Duodenal mucosa (tissue), 2 donors: ENCODE data around the gene RNASE9.

ENCODE experiments used
- H3K27ac ChIP-seq: one replicate; pipeline ENCODE4 v1.7.0; 2013; ENCODE audit warnings: low read depth, low read length
- H3K27me3 ChIP-seq, 2 donors: one replicate each; pipeline ENCODE4 v1.7.0; 2013; ENCODE audit warnings: low read length in 2 of 2, control low read depth in 1 of 2; ENCODE audit not compliant: insufficient read depth in 2 of 2, control insufficient read depth in 1 of 2
- H3K36me3 ChIP-seq, 2 donors: one replicate each; pipeline ENCODE4 v1.7.0; 2013; ENCODE audit warnings: low read length in 2 of 2, control low read depth in 1 of 2; ENCODE audit not compliant: insufficient read depth in 2 of 2, control insufficient read depth in 1 of 2
- H3K4me1 ChIP-seq, 2 donors: one replicate each; pipeline ENCODE4 v1.7.0; 2013; ENCODE audit warnings: low read length in 2 of 2, control low read depth in 1 of 2; ENCODE audit not compliant: insufficient read depth in 2 of 2, control insufficient read depth in 1 of 2
- H3K4me3 ChIP-seq, 2 donors: one replicate each; pipeline ENCODE4 v1.7.0; 2013; ENCODE audit warnings: low read length in 2 of 2, low read depth in 1 of 2
- H3K9ac ChIP-seq, 2 donors: one replicate each; pipeline ENCODE4 v1.7.0; 2013; ENCODE audit warnings: low read length in 2 of 2, low read depth in 1 of 2
- H3K9me3 ChIP-seq, 2 donors: one replicate each; pipeline ENCODE4 v1.7.0; 2013; ENCODE audit warnings: low read length in 2 of 2, control low read depth in 1 of 2; ENCODE audit not compliant: control insufficient read depth in 1 of 2

Gene RNASE9

GRCh38 chr14:20556500-20557211, 4.2 kb downstream of the RNASE9 start:
- no peaks in the 10 kb centered on the region for H3K36me3 ChIP-seq
- no peaks in the 10 kb centered on the region for H3K9me3 ChIP-seq
- H3K27me3 ChIP-seq, result no peaks in the 10 kb centered on the region
- no peak overlapping the region for H3K9ac ChIP-seq
- no peak overlapping the region for H3K27ac ChIP-seq
- no peaks in the 10 kb centered on the region for H3K4me1 ChIP-seq
- H3K4me3 ChIP-seq, result no peak overlapping the region

- no peak overlapping the region for H3K27ac ChIP-seq
- H3K9ac ChIP-seq, result no peak overlapping the region
- no peaks in the 10 kb centered on the region for H3K9me3 ChIP-seq
- H3K36me3 ChIP-seq, result no peaks in the 10 kb centered on the region
- no peak overlapping the region for H3K4me3 ChIP-seq
- H3K27me3 ChIP-seq, result no peaks in the 10 kb centered on the region
- H3K4me1 ChIP-seq, result no peaks in the 10 kb centered on the region
These were observed 5.0 kb downstream of the RNASE9 start for GRCh38 chr14:20555845-20556244.

- no peaks in the 10 kb centered on the region for H3K4me1 ChIP-seq
- H3K27me3 ChIP-seq, result no peaks in the 10 kb centered on the region
- no peak overlapping the region for H3K27ac ChIP-seq
- no peaks in the 10 kb centered on the region for H3K36me3 ChIP-seq
- H3K9me3 ChIP-seq, result no peaks in the 10 kb centered on the region
- no peak overlapping the region for H3K4me3 ChIP-seq
- no peak overlapping the region for H3K9ac ChIP-seq
These were observed 7.8 kb downstream of the RNASE9 start for GRCh38 chr14:20553024-20553423.

GRCh38 chr14:20551606-20552005, 9.2 kb downstream of the RNASE9 start:
- Histone ChIP-seq H3K4me3 (no peak overlapping the region), H3K9ac (no peak overlapping the region), H3K27me3 (peaks cover 0 to 3% of the 10 kb centered on the region in 2 donors), H3K9me3 (no peaks in the 10 kb centered on the region), H3K4me1 (no peaks in the 10 kb centered on the region), H3K27ac (no peak overlapping the region), H3K36me3 (no peaks in the 10 kb centered on the region)

GRCh38 chr14:20550926-20551325, 9.9 kb downstream of the RNASE9 start:
- H3K27ac ChIP-seq, result no peak overlapping the region
- no peaks in the 10 kb centered on the region for H3K36me3 ChIP-seq
- H3K4me1 ChIP-seq, result no peaks in the 10 kb centered on the region
- no peak overlapping the region for H3K9ac ChIP-seq
- no peaks in the 10 kb centered on the region for H3K9me3 ChIP-seq
- H3K4me3 ChIP-seq, result no peak overlapping the region
- peaks cover 5 to 6% of the 10 kb centered on the region in 2 donors for H3K27me3 ChIP-seq

- no peaks in the 10 kb centered on the region for H3K9me3 ChIP-seq
- no peak overlapping the region for H3K9ac ChIP-seq
- H3K27ac ChIP-seq, result no peak overlapping the region
- H3K4me1 ChIP-seq, result no peaks in the 10 kb centered on the region
- H3K27me3 ChIP-seq, result peaks cover 5 to 8% of the 10 kb centered on the region in 2 donors
- no peaks in the 10 kb centered on the region for H3K36me3 ChIP-seq
- H3K4me3 ChIP-seq, result no peak overlapping the region
These were observed 12.3 kb downstream of the RNASE9 start for GRCh38 chr14:20548414-20549158.

- H3K27me3 ChIP-seq, result peaks cover 5 to 8% of the 10 kb centered on the region in 2 donors
- H3K9ac ChIP-seq, result no peak overlapping the region
- no peaks in the 10 kb centered on the region for H3K36me3 ChIP-seq
- H3K4me1 ChIP-seq, result no peaks in the 10 kb centered on the region
- no peak overlapping the region for H3K4me3 ChIP-seq
- H3K27ac ChIP-seq, result no peak overlapping the region
- H3K9me3 ChIP-seq, result no peaks in the 10 kb centered on the region
These were observed 14.0 kb downstream of the RNASE9 start for GRCh38 chr14:20546877-20547276.

- Histone ChIP-seq H3K9me3 (no peaks in the 10 kb centered on the region), H3K27me3 (no peaks in the 10 kb centered on the region), H3K36me3 (no peaks in the 10 kb centered on the region), H3K27ac (no peak overlapping the region), H3K9ac (no peak overlapping the region), H3K4me3 (no peak overlapping the region), H3K4me1 (no peaks in the 10 kb centered on the region)
These were observed 20.9 kb downstream of the RNASE9 start for GRCh38 chr14:20539906-20540305.

GRCh38 chr14:20530771-20531571, 29.9 kb downstream of the RNASE9 start:
- H3K27ac ChIP-seq, result no peak overlapping the region

GRCh38 chr14:20529806-20530205, 31.0 kb downstream of the RNASE9 start:
- Histone ChIP-seq H3K27me3 (no peaks in the 10 kb centered on the region), H3K9me3 (no peaks in the 10 kb centered on the region), H3K36me3 (no peaks in the 10 kb centered on the region), H3K27ac (no peak overlapping the region), H3K4me3 (no peak overlapping the region), H3K4me1 (no peaks in the 10 kb centered on the region), H3K9ac (no peak overlapping the region)

More at GRCh38 chr14:20530771-20531571, 29.9 kb downstream of the RNASE9 start:
- Histone ChIP-seq H3K27me3 (no peaks in the 10 kb centered on the region), H3K4me1 (no peaks in the 10 kb centered on the region), H3K36me3 (no peaks in the 10 kb centered on the region), H3K9me3 (no peaks in the 10 kb centered on the region), H3K4me3 (no peak overlapping the region), H3K9ac (no peak overlapping the region)
